ENCODE measurements around the gene CACNB4.
"Not testable (repeated sequence)": the region's sequence is repeated elsewhere in the genome, so short reads cannot be mapped to it uniquely, and the experiment has no call there.

CACNB4 gene

DNA sequence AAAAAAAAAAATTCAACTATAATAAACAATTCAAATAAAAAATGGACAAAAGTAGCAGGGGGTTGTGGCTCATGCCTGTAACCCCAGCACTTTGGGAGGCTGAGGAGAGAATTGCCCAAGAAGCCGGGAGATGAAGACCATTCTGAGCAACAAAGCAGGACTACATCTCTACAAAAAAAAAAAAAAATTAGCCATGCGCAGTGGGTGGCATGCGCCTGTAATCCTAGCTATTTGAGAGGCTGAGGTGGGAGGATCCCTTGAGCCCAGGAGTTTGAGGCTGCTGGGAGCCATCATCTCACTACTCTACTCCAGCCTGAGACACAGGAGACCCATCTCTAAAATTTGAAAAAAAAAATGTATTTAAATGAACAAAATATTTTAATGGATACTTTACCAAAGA, 4.4 kb upstream of the CACNB4 start:
- Histone ChIP-seq H3K36me3 (ENCODE audit: control insufficient read depth, insufficient read depth, low read length) (no peaks in the 10 kb centered on the region), H3K9me3 (ENCODE audit: control insufficient read depth, insufficient read depth, low read depth, low read length) (no peaks in the 10 kb centered on the region), H3K4me1 (ENCODE audit: control insufficient read depth, insufficient read depth, low read length) (peaks cover 5% of the 10 kb centered on the region; the same call in 1 of the 2 replicates), H3K27me3 (ENCODE audit: control insufficient read depth, insufficient read depth, low read length) (peaks cover 35% of the 10 kb centered on the region), H3K9ac (ENCODE audit: low read length) (no peak overlapping the region), H3K4me3 (ENCODE audit: low read depth, low read length) (no peak overlapping the region), H3K27ac (ENCODE audit: low read depth, low read length) (no peak overlapping the region)

DNA sequence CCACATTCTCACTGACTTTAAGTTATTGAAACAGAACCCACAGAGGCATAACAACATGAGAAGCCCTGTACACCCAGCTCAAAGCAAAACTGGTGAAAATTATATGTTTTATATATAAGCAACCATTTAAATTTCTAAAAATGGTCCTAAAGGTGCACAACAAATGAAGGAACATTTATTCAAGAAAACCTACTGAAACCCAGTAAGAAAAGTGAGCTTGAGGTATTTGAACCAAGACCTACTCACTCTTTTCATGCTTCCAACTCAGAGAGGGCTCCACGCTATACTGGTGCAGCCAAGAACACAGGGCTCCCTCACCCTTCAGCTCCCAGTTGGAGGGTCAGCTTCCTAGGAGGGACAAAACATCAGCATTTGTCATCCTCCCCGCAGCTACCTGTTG, 2.1 kb upstream of the CACNB4 start:
- Histone ChIP-seq H3K9ac (ENCODE audit: low read length) (no peak overlapping the region), H3K4me1 (ENCODE audit: control insufficient read depth, insufficient read depth, low read length) (peaks cover 17% of the 10 kb centered on the region), H3K36me3 (ENCODE audit: control insufficient read depth, insufficient read depth, low read length) (no peaks in the 10 kb centered on the region), H3K4me3 (ENCODE audit: low read depth, low read length) (no peak overlapping the region), H3K27ac (ENCODE audit: low read depth, low read length) (no peak overlapping the region), H3K9me3 (ENCODE audit: control insufficient read depth, insufficient read depth, low read depth, low read length) (no peaks in the 10 kb centered on the region), H3K27me3 (ENCODE audit: control insufficient read depth, insufficient read depth, low read length) (peaks cover 58% of the 10 kb centered on the region)

DNA sequence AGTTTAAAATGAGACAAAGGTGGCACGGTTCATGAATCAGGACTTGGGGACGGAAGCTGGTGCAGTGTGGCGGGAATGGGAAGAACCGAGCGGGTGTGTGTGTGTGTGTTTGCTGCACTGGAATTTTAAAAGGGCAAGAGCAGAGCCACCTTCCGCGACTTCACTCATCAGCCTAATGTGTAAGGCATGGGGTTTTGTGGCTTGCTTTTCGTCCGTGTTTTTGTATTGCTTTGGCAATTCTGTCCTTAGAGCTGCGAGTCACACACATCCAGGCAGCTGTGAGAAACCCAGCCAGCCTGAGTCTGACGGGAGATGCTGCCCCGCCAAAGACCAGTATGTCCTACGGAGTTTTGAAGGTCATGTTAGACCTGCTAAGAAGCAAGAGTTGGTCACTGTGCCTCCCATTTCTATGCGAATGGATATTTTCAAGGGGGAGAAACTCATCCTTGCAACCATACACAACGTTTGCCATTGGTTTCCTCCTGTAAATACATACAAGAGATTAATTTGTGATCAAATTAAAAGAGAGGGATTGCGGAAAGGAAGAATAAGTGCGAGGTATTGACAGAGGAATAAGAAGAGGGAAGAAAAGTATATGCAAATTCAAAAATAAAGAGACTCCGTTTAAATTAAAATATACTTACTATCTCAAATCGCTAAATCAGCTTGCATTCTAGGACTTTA, 665 bp upstream of the CACNB4 start:
- Histone ChIP-seq H3K9me3 (ENCODE audit: control insufficient read depth, insufficient read depth, low read depth, low read length) (no peaks in the 10 kb centered on the region), H3K27ac (ENCODE audit: low read depth, low read length) (no peak overlapping the region), H3K4me1 (ENCODE audit: control insufficient read depth, insufficient read depth, low read length) (peaks cover 17% of the 10 kb centered on the region), H3K4me3 (ENCODE audit: low read depth, low read length) (peak overlapping the region; percentile 86), H3K9ac (ENCODE audit: low read length) (peak overlapping the region; percentile 23), H3K27me3 (ENCODE audit: control insufficient read depth, insufficient read depth, low read length) (peaks cover 73% of the 10 kb centered on the region), H3K36me3 (ENCODE audit: control insufficient read depth, insufficient read depth, low read length) (no peaks in the 10 kb centered on the region)

DNA sequence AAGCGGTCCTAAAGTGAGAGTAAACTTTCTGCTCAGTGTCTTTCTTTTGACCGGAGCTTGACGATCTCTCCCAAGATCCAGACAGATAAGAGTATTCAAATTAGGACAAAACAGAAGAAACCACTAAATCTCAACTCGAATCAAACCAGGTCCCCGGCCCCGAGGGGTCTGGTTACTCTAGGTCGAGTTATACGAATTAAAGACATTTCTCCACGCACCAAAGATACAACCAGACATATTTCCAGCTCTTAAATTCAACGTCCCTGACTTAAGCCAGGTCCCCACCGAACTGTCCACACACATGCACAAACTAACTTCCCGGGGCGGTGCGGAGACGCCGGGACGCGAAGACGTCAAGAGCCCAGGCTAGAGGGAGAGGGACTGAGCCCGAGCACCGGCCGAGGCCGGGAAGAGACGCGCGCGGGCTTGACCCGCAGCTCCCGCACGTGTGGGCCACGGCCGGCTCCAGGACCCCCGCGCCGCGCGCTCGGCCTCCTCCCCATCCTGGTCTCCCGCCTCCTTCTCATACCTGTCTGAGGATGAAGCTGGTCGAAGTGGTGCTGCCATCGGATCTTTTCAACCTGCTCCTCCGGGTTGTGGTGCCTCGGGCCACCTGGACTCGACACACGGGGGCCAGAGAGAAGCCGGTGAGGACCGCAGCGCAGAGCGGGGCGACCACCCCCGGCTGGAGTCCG, 896 bp downstream of the CACNB4 start:
- Histone ChIP-seq H3K36me3 (ENCODE audit: control insufficient read depth, insufficient read depth, low read length) (no peaks in the 10 kb centered on the region), H3K27ac (ENCODE audit: low read depth, low read length) (no peak overlapping the region), H3K4me1 (ENCODE audit: control insufficient read depth, insufficient read depth, low read length) (peaks cover 17% of the 10 kb centered on the region), H3K9me3 (ENCODE audit: control insufficient read depth, insufficient read depth, low read depth, low read length) (no peaks in the 10 kb centered on the region), H3K4me3 (ENCODE audit: low read depth, low read length) (peak overlapping the region; percentile 86), H3K27me3 (ENCODE audit: control insufficient read depth, insufficient read depth, low read length) (peaks cover 80% of the 10 kb centered on the region), H3K9ac (ENCODE audit: low read length) (no peak overlapping the region)

DNA sequence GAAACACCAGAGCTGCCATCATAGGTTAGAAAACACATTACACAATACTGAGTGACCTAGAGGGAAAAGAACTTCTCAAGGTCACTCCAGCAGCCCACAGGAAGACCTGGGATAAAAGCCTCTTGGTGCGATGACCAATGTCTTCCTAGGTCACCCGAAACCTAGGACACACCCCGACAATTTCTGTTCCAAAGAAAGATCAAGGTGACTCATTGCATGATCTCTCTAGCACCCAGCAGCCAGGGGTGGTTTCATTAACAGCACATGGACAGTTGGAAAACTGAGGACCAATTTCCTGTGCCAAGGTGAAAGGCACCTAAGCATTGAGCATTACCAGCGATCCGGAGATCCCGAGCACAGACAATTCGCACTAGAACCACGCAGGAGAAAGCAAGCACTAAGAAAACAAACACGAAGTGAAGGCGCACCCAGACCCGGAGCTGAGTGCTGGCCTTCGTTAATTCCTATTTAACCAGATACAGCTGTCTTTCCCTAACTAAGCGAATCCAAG, 1.5 kb downstream of the CACNB4 start:
- H3K27ac ChIP-seq (ENCODE audit: low read depth, low read length): no peak overlapping the region
- peak overlapping the region; percentile 86 for H3K4me3 ChIP-seq (ENCODE audit: low read depth, low read length)
- peaks cover 17% of the 10 kb centered on the region for H3K4me1 ChIP-seq (ENCODE audit: control insufficient read depth, insufficient read depth, low read length)
- H3K36me3 ChIP-seq (ENCODE audit: control insufficient read depth, insufficient read depth, low read length): no peaks in the 10 kb centered on the region
- no peaks in the 10 kb centered on the region for H3K9me3 ChIP-seq (ENCODE audit: control insufficient read depth, insufficient read depth, low read depth, low read length)
- H3K9ac ChIP-seq (ENCODE audit: low read length): no peak overlapping the region
- H3K27me3 ChIP-seq (ENCODE audit: control insufficient read depth, insufficient read depth, low read length): peaks cover 80% of the 10 kb centered on the region

DNA sequence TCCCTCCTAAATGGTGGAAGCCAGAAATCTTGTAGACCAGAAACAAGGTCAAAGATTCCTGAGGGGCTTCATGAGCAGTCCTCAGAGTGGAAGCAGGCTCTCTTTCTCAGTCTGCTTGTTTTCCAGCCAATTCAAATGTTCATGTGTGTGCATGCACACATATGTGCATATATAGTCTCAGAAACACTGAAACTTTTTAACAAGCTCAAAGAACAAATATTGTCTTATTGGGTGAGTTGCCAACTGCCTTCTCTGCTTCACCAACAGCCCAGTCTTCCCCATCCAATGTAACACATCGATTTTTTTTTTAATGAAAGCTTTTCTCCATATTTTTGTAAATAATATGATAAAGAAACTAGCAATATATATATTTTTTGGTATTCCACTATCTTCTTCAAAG, 3.7 kb downstream of the CACNB4 start:
- peaks cover 17% of the 10 kb centered on the region for H3K4me1 ChIP-seq (ENCODE audit: control insufficient read depth, insufficient read depth, low read length)
- H3K36me3 ChIP-seq (ENCODE audit: control insufficient read depth, insufficient read depth, low read length): no peaks in the 10 kb centered on the region
- no peak overlapping the region for H3K9ac ChIP-seq (ENCODE audit: low read length)
- peaks cover 63% of the 10 kb centered on the region for H3K27me3 ChIP-seq (ENCODE audit: control insufficient read depth, insufficient read depth, low read length)
- H3K27ac ChIP-seq (ENCODE audit: low read depth, low read length): no peak overlapping the region
- no peak overlapping the region for H3K4me3 ChIP-seq (ENCODE audit: low read depth, low read length)
- no peaks in the 10 kb centered on the region for H3K9me3 ChIP-seq (ENCODE audit: control insufficient read depth, insufficient read depth, low read depth, low read length)

DNA sequence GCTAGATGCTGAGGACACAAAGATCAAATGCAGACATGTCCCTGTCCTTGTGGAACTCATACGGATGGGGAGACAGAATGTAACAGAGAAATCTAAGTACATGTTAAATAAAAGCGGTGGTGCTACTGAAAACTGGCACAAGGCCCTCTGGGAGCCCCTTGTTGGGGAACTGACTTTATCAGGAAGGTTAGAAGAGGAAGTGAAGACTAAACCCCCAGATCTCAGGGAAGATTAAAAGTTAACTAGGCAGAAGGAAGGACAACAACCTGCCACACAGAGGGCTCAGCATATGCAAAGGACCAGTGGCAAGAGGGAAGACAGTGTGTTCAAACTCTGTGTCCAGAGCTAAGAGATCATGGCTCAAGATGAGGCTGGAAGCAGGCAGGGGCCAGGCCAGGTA, 4.8 kb downstream of the CACNB4 start:
- H3K27me3 ChIP-seq (ENCODE audit: control insufficient read depth, insufficient read depth, low read length): peaks cover 52% of the 10 kb centered on the region
- no peak overlapping the region for H3K27ac ChIP-seq (ENCODE audit: low read depth, low read length)
- no peak overlapping the region for H3K9ac ChIP-seq (ENCODE audit: low read length)
- H3K36me3 ChIP-seq (ENCODE audit: control insufficient read depth, insufficient read depth, low read length): no peaks in the 10 kb centered on the region
- no peaks in the 10 kb centered on the region for H3K9me3 ChIP-seq (ENCODE audit: control insufficient read depth, insufficient read depth, low read depth, low read length)
- H3K4me3 ChIP-seq (ENCODE audit: low read depth, low read length): no peak overlapping the region
- peaks cover 11% of the 10 kb centered on the region for H3K4me1 ChIP-seq (ENCODE audit: control insufficient read depth, insufficient read depth, low read length)

DNA sequence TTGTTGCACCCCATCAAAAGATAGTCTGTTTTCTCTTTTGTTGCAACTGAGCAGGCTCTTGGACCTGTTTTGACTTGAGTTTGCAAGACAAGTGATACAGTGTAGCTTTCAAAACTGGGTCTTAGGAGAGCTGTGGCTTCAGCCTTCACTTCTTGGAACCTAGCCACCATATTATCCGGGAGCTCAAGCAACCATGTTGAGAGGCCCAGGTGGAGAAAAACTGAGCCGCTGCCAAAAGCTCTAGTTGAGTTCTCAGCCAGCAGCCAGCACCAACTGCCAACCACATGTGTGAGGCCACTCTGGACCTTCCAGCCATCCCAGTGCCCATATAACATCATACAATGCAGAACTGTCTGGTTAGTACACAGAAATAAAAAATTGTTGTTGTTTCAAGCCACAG, 5.4 kb downstream of the CACNB4 start:
- no peak overlapping the region for H3K9ac ChIP-seq (ENCODE audit: low read length)
- no peaks in the 10 kb centered on the region for H3K36me3 ChIP-seq (ENCODE audit: control insufficient read depth, insufficient read depth, low read length)
- H3K4me1 ChIP-seq (ENCODE audit: control insufficient read depth, insufficient read depth, low read length): peaks cover 11% of the 10 kb centered on the region
- H3K9me3 ChIP-seq (ENCODE audit: control insufficient read depth, insufficient read depth, low read depth, low read length): no peaks in the 10 kb centered on the region
- H3K27ac ChIP-seq (ENCODE audit: low read depth, low read length): no peak overlapping the region
- H3K4me3 ChIP-seq (ENCODE audit: low read depth, low read length): no peak overlapping the region
- peaks cover 46% of the 10 kb centered on the region for H3K27me3 ChIP-seq (ENCODE audit: control insufficient read depth, insufficient read depth, low read length)

DNA sequence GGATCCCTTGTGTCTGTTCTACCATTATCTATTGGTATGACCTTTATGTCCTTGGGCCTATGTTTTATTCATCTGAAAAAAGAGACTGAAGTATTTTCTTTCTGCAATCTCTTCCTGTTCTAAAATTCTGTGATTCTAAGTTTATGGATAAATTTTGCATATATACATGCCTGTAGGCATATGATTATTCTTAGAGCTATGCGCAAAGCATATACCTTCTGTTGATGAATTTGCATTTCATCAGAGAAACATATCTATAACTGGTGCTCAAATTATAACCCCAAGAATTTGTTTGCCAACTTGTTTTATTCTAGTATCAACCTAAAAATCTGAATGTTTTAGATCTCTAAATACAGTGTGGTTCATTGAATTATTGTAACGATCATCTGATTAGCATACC, 6.7 kb downstream of the CACNB4 start:
- Histone ChIP-seq H3K9ac (ENCODE audit: low read length) (no peak overlapping the region), H3K36me3 (ENCODE audit: control insufficient read depth, insufficient read depth, low read length) (no peaks in the 10 kb centered on the region), H3K9me3 (ENCODE audit: control insufficient read depth, insufficient read depth, low read depth, low read length) (no peaks in the 10 kb centered on the region), H3K27ac (ENCODE audit: low read depth, low read length) (no peak overlapping the region), H3K4me3 (ENCODE audit: low read depth, low read length) (no peak overlapping the region), H3K27me3 (ENCODE audit: control insufficient read depth, insufficient read depth, low read length) (peaks cover 33% of the 10 kb centered on the region), H3K4me1 (ENCODE audit: control insufficient read depth, insufficient read depth, low read length) (peaks cover 2% of the 10 kb centered on the region; the same call in 1 of the 2 replicates)

DNA sequence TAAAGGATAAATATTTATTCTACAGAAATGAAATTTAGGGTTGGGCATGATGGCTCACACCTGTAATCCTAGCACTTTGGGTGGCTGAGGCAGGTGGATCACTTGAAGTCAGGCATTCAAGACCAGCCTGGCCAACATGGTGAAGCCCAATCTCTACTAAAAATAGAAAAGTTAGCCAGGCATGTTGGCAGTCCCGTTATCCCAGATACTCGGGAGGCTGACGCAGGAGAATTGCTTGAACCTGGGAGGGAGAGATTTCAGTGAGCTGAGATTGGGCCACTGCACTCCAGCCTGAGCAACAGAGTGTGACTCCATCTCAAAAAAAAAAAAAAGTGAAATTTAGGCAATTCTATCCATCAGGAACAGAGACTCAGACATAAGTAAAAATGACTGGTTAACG, 8.1 kb downstream of the CACNB4 start:
- not testable (repeated sequence) for H3K4me3 ChIP-seq (ENCODE audit: low read depth, low read length)

DNA sequence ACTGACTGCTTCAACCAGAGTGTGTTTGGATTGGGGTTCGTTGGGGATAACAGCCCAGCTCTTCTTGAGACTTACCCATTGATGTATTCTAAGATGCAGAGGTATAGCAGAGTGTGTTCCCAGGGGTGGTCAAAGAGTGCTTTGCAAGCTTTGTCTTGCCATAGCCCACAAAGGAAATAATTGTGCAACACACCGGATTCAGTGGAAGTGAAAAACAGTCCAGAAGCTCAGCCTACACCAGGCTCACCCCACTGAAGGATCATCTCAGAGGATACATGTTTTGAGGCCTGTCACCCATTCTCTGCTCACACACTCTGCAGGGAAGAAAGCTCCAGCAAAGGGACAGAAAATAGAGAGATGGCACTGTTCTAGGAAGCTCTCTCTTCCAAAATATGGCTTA, 9.6 kb downstream of the CACNB4 start:
- Histone ChIP-seq H3K4me3 (ENCODE audit: low read depth, low read length) (no peak overlapping the region), H3K27me3 (ENCODE audit: control insufficient read depth, insufficient read depth, low read length) (peaks cover 5% of the 10 kb centered on the region; the same call in 1 of the 2 replicates), H3K27ac (ENCODE audit: low read depth, low read length) (no peak overlapping the region), H3K4me1 (ENCODE audit: control insufficient read depth, insufficient read depth, low read length) (no peaks in the 10 kb centered on the region), H3K36me3 (ENCODE audit: control insufficient read depth, insufficient read depth, low read length) (no peaks in the 10 kb centered on the region), H3K9ac (ENCODE audit: low read length) (no peak overlapping the region), H3K9me3 (ENCODE audit: control insufficient read depth, insufficient read depth, low read depth, low read length) (no peaks in the 10 kb centered on the region)

More for the DNA sequence above, 8.1 kb downstream of the CACNB4 start:
- not testable (repeated sequence) for H3K27ac ChIP-seq (ENCODE audit: low read depth, low read length); H3K4me1 ChIP-seq (ENCODE audit: control insufficient read depth, insufficient read depth, low read length); H3K9me3 ChIP-seq (ENCODE audit: control insufficient read depth, insufficient read depth, low read depth, low read length); H3K9ac ChIP-seq (ENCODE audit: low read length); H3K36me3 ChIP-seq (ENCODE audit: control insufficient read depth, insufficient read depth, low read length)
- H3K27me3 ChIP-seq (ENCODE audit: control insufficient read depth, insufficient read depth, low read length): peaks cover 19% of the 10 kb centered on the region
